WTC11 (cell line): ENCODE data around the gene KLRG1. TPM values are rescaled to one million over a fixed set of nuclear protein-coding genes. Genes with fewer than 3 reads are reported as not detected.

Source experiments
- ATAC-seq: fragments of 200-7000 bp; cut with Tn5 transposase; 2 replicates; pipeline ENCODE4 v1.10.0; 2021; ENCODE audit warnings: mild to moderate bottlenecking, moderate library complexity
- CTCF ChIA-PET: fragments of 300-600 bp; sonication (Branson Sonifier 250); formaldehyde crosslinking; loops from one replicate; lab custom pipeline; 2021; ENCODE audit warnings: antibody characterized with exemption; lab: Charles Lee
- POLR2A ChIA-PET: fragments of 350-600 bp; sonication (Branson Sonifier 250); formaldehyde crosslinking; loops from one replicate; lab custom pipeline; 2021; ENCODE audit warnings: antibody characterized with exemption; lab: Charles Lee
- DNase-seq: peaks from one replicate; pipeline ENCODE4 v3.0.0; 2021; ENCODE audit warnings: low spot score
- H3K27ac Mint-ChIP-seq: 2 replicates; pipeline ENCODE4 v1.8.0; 2021; ENCODE audit warnings: mixed read lengths
- H3K27me3 Mint-ChIP-seq: 2 replicates; pipeline ENCODE4 v1.8.0; 2021; ENCODE audit warnings: low read depth, mild to moderate bottlenecking, moderate library complexity, mixed read lengths
- H3K36me3 Mint-ChIP-seq: 2 replicates; pipeline ENCODE4 v1.8.0; 2021; ENCODE audit warnings: mixed read lengths
- H3K4me1 Mint-ChIP-seq: 2 replicates; pipeline ENCODE4 v1.8.0; 2022; ENCODE audit warnings: mixed read lengths
- H3K4me3 Mint-ChIP-seq: 2 replicates; pipeline ENCODE4 v1.8.0; 2021; ENCODE audit warnings: mild to moderate bottlenecking, moderate library complexity, mixed read lengths
- H3K9me3 Mint-ChIP-seq: 2 replicates; pipeline ENCODE4 v1.8.0; 2021; ENCODE audit warnings: mixed read lengths
- CREB1 ChIP-seq: sonication (generic); formaldehyde crosslinking; IDR thresholded peaks from 2 replicates; pipeline ENCODE4 v1.8.0; 2023; ENCODE audit warnings: mild to moderate bottlenecking, missing genetic modification reagents
- FOXK1 ChIP-seq: sonication (generic); formaldehyde crosslinking; IDR thresholded peaks from 2 replicates; pipeline ENCODE4 v1.8.0; 2022; ENCODE audit warnings: mild to moderate bottlenecking, moderate library complexity, missing genetic modification reagents
- GABPB1 ChIP-seq: sonication (generic); formaldehyde crosslinking; IDR thresholded peaks from 2 replicates; pipeline ENCODE4 v1.8.1; 2023; ENCODE audit warnings: mild to moderate bottlenecking, missing genetic modification reagents
- KAT7 ChIP-seq: sonication (generic); formaldehyde crosslinking; IDR thresholded peaks from 2 replicates; pipeline ENCODE4 v1.8.1; 2023; ENCODE audit warnings: missing genetic modification reagents, mild to moderate bottlenecking, borderline replicate concordance
- NFATC4 ChIP-seq: fragments of 250-450 bp; sonication (Bioruptor Pico); IDR thresholded peaks from 2 replicates; pipeline ENCODE4 v1.9.0; 2021; ENCODE audit warnings: mild to moderate bottlenecking
- NR1H2 ChIP-seq: sonication (generic); formaldehyde crosslinking; IDR thresholded peaks from 2 replicates; pipeline ENCODE4 v1.9.0; 2021; ENCODE audit warnings: mild to moderate bottlenecking, moderate library complexity, missing genetic modification reagents
- NR3C1 ChIP-seq: sonication (generic); formaldehyde crosslinking; conservative IDR thresholded peaks from 2 replicates; pipeline ENCODE4 v1.8.1; 2023; ENCODE audit warnings: low read depth, mild to moderate bottlenecking, missing genetic modification reagents
- RELA ChIP-seq: sonication (generic); formaldehyde crosslinking; IDR thresholded peaks from 2 replicates; pipeline ENCODE4 v1.8.1; 2022; ENCODE audit warnings: missing genetic modification reagents, mild to moderate bottlenecking, borderline replicate concordance
- SP1 ChIP-seq: sonication (generic); formaldehyde crosslinking; conservative IDR thresholded peaks from 2 replicates; pipeline ENCODE4 v1.8.1; 2022; ENCODE audit warnings: missing genetic modification reagents
- TEAD1 ChIP-seq: sonication (generic); formaldehyde crosslinking; IDR thresholded peaks from 2 replicates; pipeline ENCODE4 v1.8.0; 2022; ENCODE audit warnings: mild to moderate bottlenecking, missing genetic modification reagents
- TEAD4 ChIP-seq: sonication (generic); formaldehyde crosslinking; IDR thresholded peaks from 2 replicates; pipeline ENCODE4 v1.8.0; 2022; ENCODE audit warnings: mild to moderate bottlenecking, missing genetic modification reagents
- total RNA-seq: library from RNA; stranded (reverse); gene quantifications from 3 replicates; pipeline ENCODE4 v1.2.3, GENCODE V29; 2021
- TF ChIP-seq, protein P1 (sequence below): fragments of 250-450 bp; sonication (Bioruptor Pico); conservative IDR thresholded peaks from 2 replicates; pipeline ENCODE4 v1.9.0; 2021; ENCODE audit warnings: mild to moderate bottlenecking
- TF ChIP-seq, protein P2 (sequence below): sonication (generic); formaldehyde crosslinking; IDR thresholded peaks from 2 replicates; pipeline ENCODE4 v1.8.1; 2022; ENCODE audit warnings: low read depth, mild to moderate bottlenecking, moderate library complexity, missing genetic modification reagents, borderline replicate concordance
- TF ChIP-seq, protein P3 (sequence below): sonication (generic); formaldehyde crosslinking; IDR thresholded peaks from 2 replicates; pipeline ENCODE4 v1.8.1; 2023; ENCODE audit warnings: mild to moderate bottlenecking, missing genetic modification reagents, moderate library complexity
- TF ChIP-seq, protein P4 (sequence below): sonication (generic); formaldehyde crosslinking; IDR thresholded peaks from 2 replicates; pipeline ENCODE4 v1.8.1; 2022; ENCODE audit warnings: low read depth, missing genetic modification reagents, borderline replicate concordance
- TF ChIP-seq, protein P5 (sequence below): sonication (generic); formaldehyde crosslinking; IDR thresholded peaks from 2 replicates; pipeline ENCODE4 v1.8.1; 2023; ENCODE audit warnings: mild to moderate bottlenecking, missing genetic modification reagents
- TF ChIP-seq, protein P6 (sequence below): sonication (generic); formaldehyde crosslinking; IDR thresholded peaks from 2 replicates; pipeline ENCODE4 v1.8.0; 2022; ENCODE audit warnings: missing genetic modification reagents
- TF ChIP-seq, protein P7 (sequence below): sonication (generic); formaldehyde crosslinking; IDR thresholded peaks from 2 replicates; pipeline ENCODE4 v1.8.1; 2023; ENCODE audit warnings: mild to moderate bottlenecking, missing genetic modification reagents
- TF ChIP-seq, protein P8 (sequence below): sonication (generic); formaldehyde crosslinking; conservative IDR thresholded peaks from 2 replicates; pipeline ENCODE4 v1.8.1; 2023; ENCODE audit warnings: mild to moderate bottlenecking, low read depth, missing genetic modification reagents, moderate library complexity
- TF ChIP-seq, protein P9 (sequence below): sonication (generic); formaldehyde crosslinking; IDR thresholded peaks from 2 replicates; pipeline ENCODE4 v1.8.1; 2023; ENCODE audit warnings: mild to moderate bottlenecking, missing genetic modification reagents, moderate library complexity

KLRG1 gene
- total RNA-seq, 1 experiment from 2014 or later = 7.2 TPM

DNA sequence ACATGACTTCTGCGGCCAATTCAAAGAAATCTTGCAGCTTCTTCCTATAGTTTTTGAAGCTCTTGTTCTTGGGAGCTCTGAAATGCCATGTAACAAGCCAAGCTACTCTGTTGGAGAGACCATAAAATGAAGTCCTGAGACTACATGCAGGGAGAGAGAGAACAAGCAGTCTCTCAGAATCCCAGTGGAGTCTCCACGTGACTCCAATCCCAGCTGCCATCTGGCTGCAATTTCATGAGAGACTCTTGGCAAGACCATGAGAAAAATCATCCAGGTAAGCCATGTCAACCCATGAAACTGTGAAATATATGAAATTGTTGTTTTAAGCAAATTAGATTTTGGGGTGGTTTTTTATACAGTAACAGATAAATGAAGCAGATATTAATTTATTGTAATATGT lies 54.4 kb downstream of the KLRG1 start (continued):
- TF ChIP-seq, protein P1, sequence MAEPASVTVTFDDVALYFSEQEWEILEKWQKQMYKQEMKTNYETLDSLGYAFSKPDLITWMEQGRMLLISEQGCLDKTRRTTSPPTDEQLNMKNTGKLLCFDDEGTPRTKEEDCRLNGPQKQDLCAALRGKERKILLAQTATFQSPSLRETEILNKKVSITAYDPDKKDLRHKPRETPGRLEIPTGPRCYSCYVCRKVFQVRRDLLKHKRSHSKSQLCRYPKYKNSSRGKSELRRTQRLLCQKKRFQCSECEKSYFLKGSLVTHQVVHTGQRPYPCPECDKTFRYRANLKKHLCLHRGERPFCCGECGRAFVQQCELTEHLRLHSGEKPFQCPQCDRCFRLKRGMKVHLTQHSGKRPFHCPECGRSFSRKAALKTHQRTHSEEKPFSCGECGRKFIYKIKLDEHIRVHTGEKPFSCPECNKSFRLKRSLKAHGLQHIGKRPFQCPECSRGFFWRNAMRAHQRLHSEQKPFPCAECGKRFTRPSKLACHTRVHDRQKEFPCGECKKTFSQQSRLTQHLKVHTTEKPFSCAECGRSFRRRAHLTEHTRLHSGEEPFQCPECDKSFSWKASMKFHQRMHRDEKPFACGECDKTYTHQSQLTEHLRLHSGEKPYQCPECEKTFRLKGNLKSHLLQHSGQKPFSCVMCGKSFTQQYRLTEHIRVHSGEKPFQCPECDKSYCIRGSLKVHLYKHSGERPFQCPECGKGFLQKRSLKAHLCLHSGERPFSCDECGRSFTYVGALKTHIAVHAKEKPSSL = no peak
- TF ChIP-seq, protein P2, sequence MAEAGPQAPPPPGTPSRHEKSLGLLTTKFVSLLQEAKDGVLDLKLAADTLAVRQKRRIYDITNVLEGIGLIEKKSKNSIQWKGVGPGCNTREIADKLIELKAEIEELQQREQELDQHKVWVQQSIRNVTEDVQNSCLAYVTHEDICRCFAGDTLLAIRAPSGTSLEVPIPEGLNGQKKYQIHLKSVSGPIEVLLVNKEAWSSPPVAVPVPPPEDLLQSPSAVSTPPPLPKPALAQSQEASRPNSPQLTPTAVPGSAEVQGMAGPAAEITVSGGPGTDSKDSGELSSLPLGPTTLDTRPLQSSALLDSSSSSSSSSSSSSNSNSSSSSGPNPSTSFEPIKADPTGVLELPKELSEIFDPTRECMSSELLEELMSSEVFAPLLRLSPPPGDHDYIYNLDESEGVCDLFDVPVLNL = no peak
- no peak for TF ChIP-seq NR1H2
- TF ChIP-seq, protein P3, sequence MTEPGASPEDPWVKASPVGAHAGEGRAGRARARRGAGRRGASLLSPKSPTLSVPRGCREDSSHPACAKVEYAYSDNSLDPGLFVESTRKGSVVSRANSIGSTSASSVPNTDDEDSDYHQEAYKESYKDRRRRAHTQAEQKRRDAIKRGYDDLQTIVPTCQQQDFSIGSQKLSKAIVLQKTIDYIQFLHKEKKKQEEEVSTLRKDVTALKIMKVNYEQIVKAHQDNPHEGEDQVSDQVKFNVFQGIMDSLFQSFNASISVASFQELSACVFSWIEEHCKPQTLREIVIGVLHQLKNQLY (CRISPR knock-in tag) = no peak
- TF ChIP-seq CREB1 (CRISPR knock-in tag) = no peak
- no peak for TF ChIP-seq FOXK1 (CRISPR knock-in tag)
- TF ChIP-seq, protein P4, sequence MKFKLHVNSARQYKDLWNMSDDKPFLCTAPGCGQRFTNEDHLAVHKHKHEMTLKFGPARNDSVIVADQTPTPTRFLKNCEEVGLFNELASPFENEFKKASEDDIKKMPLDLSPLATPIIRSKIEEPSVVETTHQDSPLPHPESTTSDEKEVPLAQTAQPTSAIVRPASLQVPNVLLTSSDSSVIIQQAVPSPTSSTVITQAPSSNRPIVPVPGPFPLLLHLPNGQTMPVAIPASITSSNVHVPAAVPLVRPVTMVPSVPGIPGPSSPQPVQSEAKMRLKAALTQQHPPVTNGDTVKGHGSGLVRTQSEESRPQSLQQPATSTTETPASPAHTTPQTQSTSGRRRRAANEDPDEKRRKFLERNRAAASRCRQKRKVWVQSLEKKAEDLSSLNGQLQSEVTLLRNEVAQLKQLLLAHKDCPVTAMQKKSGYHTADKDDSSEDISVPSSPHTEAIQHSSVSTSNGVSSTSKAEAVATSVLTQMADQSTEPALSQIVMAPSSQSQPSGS = no peak
- TF ChIP-seq, protein P5, sequence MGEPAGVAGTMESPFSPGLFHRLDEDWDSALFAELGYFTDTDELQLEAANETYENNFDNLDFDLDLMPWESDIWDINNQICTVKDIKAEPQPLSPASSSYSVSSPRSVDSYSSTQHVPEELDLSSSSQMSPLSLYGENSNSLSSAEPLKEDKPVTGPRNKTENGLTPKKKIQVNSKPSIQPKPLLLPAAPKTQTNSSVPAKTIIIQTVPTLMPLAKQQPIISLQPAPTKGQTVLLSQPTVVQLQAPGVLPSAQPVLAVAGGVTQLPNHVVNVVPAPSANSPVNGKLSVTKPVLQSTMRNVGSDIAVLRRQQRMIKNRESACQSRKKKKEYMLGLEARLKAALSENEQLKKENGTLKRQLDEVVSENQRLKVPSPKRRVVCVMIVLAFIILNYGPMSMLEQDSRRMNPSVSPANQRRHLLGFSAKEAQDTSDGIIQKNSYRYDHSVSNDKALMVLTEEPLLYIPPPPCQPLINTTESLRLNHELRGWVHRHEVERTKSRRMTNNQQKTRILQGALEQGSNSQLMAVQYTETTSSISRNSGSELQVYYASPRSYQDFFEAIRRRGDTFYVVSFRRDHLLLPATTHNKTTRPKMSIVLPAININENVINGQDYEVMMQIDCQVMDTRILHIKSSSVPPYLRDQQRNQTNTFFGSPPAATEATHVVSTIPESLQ (CRISPR knock-in tag) = no peak
- TF ChIP-seq NR3C1 = no peak
- TF ChIP-seq, protein P6, sequence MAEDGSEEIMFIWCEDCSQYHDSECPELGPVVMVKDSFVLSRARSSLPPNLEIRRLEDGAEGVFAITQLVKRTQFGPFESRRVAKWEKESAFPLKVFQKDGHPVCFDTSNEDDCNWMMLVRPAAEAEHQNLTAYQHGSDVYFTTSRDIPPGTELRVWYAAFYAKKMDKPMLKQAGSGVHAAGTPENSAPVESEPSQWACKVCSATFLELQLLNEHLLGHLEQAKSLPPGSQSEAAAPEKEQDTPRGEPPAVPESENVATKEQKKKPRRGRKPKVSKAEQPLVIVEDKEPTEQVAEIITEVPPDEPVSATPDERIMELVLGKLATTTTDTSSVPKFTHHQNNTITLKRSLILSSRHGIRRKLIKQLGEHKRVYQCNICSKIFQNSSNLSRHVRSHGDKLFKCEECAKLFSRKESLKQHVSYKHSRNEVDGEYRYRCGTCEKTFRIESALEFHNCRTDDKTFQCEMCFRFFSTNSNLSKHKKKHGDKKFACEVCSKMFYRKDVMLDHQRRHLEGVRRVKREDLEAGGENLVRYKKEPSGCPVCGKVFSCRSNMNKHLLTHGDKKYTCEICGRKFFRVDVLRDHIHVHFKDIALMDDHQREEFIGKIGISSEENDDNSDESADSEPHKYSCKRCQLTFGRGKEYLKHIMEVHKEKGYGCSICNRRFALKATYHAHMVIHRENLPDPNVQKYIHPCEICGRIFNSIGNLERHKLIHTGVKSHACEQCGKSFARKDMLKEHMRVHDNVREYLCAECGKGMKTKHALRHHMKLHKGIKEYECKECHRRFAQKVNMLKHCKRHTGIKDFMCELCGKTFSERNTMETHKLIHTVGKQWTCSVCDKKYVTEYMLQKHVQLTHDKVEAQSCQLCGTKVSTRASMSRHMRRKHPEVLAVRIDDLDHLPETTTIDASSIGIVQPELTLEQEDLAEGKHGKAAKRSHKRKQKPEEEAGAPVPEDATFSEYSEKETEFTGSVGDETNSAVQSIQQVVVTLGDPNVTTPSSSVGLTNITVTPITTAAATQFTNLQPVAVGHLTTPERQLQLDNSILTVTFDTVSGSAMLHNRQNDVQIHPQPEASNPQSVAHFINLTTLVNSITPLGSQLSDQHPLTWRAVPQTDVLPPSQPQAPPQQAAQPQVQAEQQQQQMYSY (CRISPR knock-in tag) = no peak
- TF ChIP-seq, protein P7, sequence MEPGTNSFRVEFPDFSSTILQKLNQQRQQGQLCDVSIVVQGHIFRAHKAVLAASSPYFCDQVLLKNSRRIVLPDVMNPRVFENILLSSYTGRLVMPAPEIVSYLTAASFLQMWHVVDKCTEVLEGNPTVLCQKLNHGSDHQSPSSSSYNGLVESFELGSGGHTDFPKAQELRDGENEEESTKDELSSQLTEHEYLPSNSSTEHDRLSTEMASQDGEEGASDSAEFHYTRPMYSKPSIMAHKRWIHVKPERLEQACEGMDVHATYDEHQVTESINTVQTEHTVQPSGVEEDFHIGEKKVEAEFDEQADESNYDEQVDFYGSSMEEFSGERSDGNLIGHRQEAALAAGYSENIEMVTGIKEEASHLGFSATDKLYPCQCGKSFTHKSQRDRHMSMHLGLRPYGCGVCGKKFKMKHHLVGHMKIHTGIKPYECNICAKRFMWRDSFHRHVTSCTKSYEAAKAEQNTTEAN (CRISPR knock-in tag) = no peak
- TF ChIP-seq KAT7 = no peak

DNA sequence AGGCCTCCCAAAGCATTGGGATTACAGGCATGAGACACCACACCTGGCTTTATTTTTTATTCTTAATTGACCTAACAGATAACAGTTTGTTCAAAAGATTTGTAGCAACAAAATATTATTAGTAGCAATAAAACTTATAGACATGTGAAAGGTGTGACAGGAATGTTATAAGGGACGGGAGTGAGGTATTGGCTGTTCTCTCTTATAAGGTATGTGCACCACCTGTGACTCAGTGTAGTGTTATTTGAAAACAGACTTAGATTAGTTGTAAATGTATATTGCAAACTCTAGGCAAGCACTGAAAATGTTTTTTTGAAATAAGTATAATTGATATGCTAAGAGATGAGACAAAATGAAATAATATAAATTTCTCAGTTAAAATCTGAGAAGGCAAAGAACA lies 57.8 kb downstream of the KLRG1 start:
- ATAC-seq = no peak
- H3K4me1 Mint-ChIP-seq = 0 out of 2 replicates have a peak, but pooled peaks cover 4% of the 10 kb centered on the region
- no peak for DNase-seq
- POLR2A ChIA-PET = no interaction called here
- H3K27ac Mint-ChIP-seq = no peak overlapping the region
- CTCF ChIA-PET = interaction anchor here (1.0 kb wide), 1 partner anchor 390 kb away, joined by 4 read pairs; no protein-coding TSS in a partner anchor
- H3K4me3 Mint-ChIP-seq = no peak overlapping the region
- H3K9me3 Mint-ChIP-seq = peaks cover 12% of the 10 kb centered on the region; the same call in 1 of the 2 replicates
- H3K36me3 Mint-ChIP-seq = no peaks in the 10 kb centered on the region
- no peaks in the 10 kb centered on the region for H3K27me3 Mint-ChIP-seq
- TF ChIP-seq GABPB1 (CRISPR knock-in tag) (no peak), RELA (CRISPR knock-in tag) (no peak), NR1H2 (no peak), NFATC4 (CRISPR knock-in tag) (no peak), KAT7 (no peak), TEAD4 (no peak), TEAD1 (CRISPR knock-in tag) (no peak), SP1 (CRISPR knock-in tag) (no peak)
- TF ChIP-seq, protein P8, sequence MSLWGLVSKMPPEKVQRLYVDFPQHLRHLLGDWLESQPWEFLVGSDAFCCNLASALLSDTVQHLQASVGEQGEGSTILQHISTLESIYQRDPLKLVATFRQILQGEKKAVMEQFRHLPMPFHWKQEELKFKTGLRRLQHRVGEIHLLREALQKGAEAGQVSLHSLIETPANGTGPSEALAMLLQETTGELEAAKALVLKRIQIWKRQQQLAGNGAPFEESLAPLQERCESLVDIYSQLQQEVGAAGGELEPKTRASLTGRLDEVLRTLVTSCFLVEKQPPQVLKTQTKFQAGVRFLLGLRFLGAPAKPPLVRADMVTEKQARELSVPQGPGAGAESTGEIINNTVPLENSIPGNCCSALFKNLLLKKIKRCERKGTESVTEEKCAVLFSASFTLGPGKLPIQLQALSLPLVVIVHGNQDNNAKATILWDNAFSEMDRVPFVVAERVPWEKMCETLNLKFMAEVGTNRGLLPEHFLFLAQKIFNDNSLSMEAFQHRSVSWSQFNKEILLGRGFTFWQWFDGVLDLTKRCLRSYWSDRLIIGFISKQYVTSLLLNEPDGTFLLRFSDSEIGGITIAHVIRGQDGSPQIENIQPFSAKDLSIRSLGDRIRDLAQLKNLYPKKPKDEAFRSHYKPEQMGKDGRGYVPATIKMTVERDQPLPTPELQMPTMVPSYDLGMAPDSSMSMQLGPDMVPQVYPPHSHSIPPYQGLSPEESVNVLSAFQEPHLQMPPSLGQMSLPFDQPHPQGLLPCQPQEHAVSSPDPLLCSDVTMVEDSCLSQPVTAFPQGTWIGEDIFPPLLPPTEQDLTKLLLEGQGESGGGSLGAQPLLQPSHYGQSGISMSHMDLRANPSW (CRISPR knock-in tag) = no peak
- TF ChIP-seq, protein P9, sequence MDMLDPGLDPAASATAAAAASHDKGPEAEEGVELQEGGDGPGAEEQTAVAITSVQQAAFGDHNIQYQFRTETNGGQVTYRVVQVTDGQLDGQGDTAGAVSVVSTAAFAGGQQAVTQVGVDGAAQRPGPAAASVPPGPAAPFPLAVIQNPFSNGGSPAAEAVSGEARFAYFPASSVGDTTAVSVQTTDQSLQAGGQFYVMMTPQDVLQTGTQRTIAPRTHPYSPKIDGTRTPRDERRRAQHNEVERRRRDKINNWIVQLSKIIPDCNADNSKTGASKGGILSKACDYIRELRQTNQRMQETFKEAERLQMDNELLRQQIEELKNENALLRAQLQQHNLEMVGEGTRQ (CRISPR knock-in tag) = no peak
